Urinary bladder (tissue), 4 donors: ENCODE measurements around the gene CASP1. TPM values are rescaled to one million over a fixed set of nuclear protein-coding genes. Genes with fewer than 3 reads are reported as not detected.

Experiments
- DNase-seq: peaks from one replicate; pipeline ENCODE4 v3.0.0-alpha.2; 2015; ENCODE audit errors: extremely low spot score
- H3K27ac ChIP-seq: one replicate; pipeline ENCODE4 v1.5.1; 2013; ENCODE audit warnings: low read depth, mild to moderate bottlenecking, moderate library complexity
- H3K36me3 ChIP-seq: one replicate; pipeline ENCODE4 v1.6.1; 2013; ENCODE audit warnings: mild to moderate bottlenecking, moderate library complexity; ENCODE audit not compliant: insufficient read depth
- H3K4me1 ChIP-seq: one replicate; pipeline ENCODE4 v1.6.1; 2013; ENCODE audit warnings: mild to moderate bottlenecking, moderate library complexity; ENCODE audit not compliant: insufficient read depth
- H3K4me3 ChIP-seq: one replicate; pipeline ENCODE4 v1.5.1; 2013; ENCODE audit warnings: low read depth, low read length
- WGBS: extraction: QIAGEN DNeasy Blood & Tissue Kit; methylation state at CpG from one replicate; pipeline ENCODE4 v1.1.7; 2013; 5-methylcytosine and 5-hydroxymethylcytosine counted together
- polyA plus RNA-seq: library from polyadenylated mRNA; stranded (reverse); fragments of 200-250 nt; gene quantifications from one replicate; pipeline ENCODE4 v1.2.3, GENCODE V29; 2013
- total RNA-seq: library from RNA; depleted of rRNA; stranded (reverse); fragments of >200 nt; gene quantifications from one replicate; pipeline ENCODE4 v1.2.3, GENCODE V29; 2014
- donor health status: healthy with polysubstance abuse.
- donor health status: healthy.

CASP1 gene
- total and polyA plus RNA-seq, 2 donors: 17.8 to 25.1 TPM

DNA sequence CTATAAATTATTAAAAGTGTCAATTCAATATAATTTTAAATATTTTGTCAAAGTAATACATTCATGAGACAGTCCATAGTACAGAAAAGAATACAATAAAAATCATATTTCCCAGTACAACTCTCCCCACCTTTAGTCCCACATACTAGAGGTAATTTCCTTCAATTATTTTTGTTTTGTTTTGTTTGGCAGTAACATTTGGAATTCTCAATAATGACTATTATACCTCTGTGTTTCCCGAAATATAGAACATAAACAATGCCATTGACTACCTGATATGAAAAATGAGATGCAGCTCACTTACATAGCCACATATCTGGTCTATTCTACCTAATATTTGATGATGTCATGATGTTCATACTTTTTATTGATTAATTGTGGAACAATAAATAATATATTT is 42.2 kb downstream of the CASP1 start:
- no peaks in the 10 kb centered on the region for H3K4me1 ChIP-seq
- no peak overlapping the region for H3K27ac ChIP-seq
- DNase-seq: no peak
- no peak overlapping the region for H3K4me3 ChIP-seq
- no peaks in the 10 kb centered on the region for H3K36me3 ChIP-seq
- 82% methylated on average over 1 of the region's 1 CpG for WGBS

DNA sequence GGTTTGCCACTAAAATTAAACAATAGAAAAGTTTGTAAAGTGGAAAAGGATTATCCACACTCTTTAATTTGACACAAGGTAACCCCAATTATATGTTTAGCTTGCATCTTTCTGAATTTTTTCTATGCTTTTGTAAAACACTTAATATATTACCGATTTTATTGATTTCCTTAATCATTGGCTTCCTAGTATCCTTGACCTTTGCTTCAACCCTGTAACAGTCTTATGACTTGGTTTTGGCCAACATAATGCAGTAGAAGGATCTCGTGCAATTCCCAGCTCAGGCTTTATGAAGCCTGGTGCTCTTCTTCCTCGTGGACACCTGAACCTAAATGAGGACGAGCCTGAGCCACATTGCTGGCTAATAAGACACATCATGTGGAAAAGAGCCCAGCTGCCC is 43.0 kb downstream of the CASP1 start:
- no peak overlapping the region for H3K4me3 ChIP-seq
- WGBS: 91% methylated on average over 4 of the region's 4 CpGs
- no peaks in the 10 kb centered on the region for H3K4me1 ChIP-seq
- no peak overlapping the region for H3K27ac ChIP-seq
- no peak for DNase-seq
- no peaks in the 10 kb centered on the region for H3K36me3 ChIP-seq

DNA sequence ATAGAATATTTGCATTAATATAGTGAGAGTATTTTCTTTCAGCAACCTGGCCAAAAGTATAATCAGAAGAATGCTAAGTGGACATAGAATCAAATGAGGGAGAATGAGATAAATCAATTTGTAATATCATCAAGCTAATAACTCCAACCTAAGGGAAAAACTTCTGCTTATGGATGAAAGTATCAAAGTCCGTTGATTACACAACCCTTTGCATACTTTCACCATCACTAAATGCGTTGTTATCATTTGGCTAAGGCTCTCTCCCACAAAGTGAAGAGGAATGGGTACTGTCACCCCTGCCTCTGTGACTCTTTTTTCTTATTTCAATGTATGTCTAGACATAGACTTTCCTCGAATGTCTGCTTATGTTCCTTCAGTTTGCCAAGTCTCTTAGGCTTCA is 50.1 kb downstream of the CASP1 start:
- Histone ChIP-seq H3K4me3 (no peak overlapping the region), H3K36me3 (no peaks in the 10 kb centered on the region), H3K27ac (no peak overlapping the region), H3K4me1 (no peaks in the 10 kb centered on the region)
- DNase-seq: no peak
- 80% methylated on average over 3 of the region's 3 CpGs for WGBS

DNA sequence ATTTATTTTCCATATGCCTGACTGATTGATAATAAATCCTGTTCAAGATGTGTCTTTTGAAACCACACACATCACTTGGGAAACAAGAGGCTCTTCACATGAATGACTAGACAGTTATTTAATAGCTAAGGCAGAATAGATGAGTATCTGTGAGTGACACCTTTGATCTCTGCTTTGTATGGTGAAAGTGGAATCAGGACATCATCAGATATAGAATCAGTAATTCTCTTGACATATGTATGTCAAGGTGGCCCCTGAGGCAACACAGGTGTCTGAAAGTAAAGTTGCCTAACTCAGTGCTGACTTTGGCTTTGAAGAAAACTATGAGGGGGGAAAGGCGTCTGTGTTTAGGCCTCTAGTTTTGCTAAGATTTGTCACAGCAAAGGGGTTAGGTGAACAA is 55.1 kb downstream of the CASP1 start:
- 92% methylated on average over 1 of the region's 1 CpG for WGBS
- Histone ChIP-seq H3K27ac (no peak overlapping the region), H3K4me1 (no peaks in the 10 kb centered on the region), H3K4me3 (no peak overlapping the region), H3K36me3 (no peaks in the 10 kb centered on the region)
- DNase-seq: no peak

Other genes starting within 250 kb of the CASP1 start
- 1.1 TPM for gene CASP12, start 136.7 kb downstream of the CASP1 start, total RNA-seq
- gene CASP12, start 136.7 kb downstream of the CASP1 start, polyA plus RNA-seq: 0.95 TPM
- gene CASP4, start 66.6 kb downstream of the CASP1 start, total RNA-seq: 83.9 TPM
- 39.1 TPM for gene CASP4, start 66.6 kb downstream of the CASP1 start, polyA plus RNA-seq
- gene CASP5, start 12.0 kb downstream of the CASP1 start, total RNA-seq: 0.74 TPM
- gene CASP5, start 12.0 kb downstream of the CASP1 start, polyA plus RNA-seq: 0.32 TPM
- gene CARD16, start 10.2 kb upstream of the CASP1 start, total RNA-seq: 16.2 TPM
- 19.7 TPM for gene CARD16, start 10.2 kb upstream of the CASP1 start, polyA plus RNA-seq
- gene CARD18, start 104.6 kb upstream of the CASP1 start, total RNA-seq: not detected
- gene CARD18, start 104.6 kb upstream of the CASP1 start, polyA plus RNA-seq: not detected